Right renal cortex interstitium (tissue), 3 donors: ENCODE measurements around the gene FARP2. TPM values are rescaled to one million over a fixed set of nuclear protein-coding genes. Genes with fewer than 3 reads are reported as not detected.
"Not testable (repeated sequence)": the region's sequence is repeated elsewhere in the genome, so short reads cannot be mapped to it uniquely, and the experiment has no call there.

ENCODE experiments used
- DNase-seq, 3 donors: peaks; one replicate each; pipeline ENCODE4 v3.0.0-alpha.2; 2013; ENCODE audit warnings: low read depth in 3 of 3, low spot score in 2 of 3
- polyA plus RNA-seq, 3 donors: library from polyadenylated mRNA; unstranded; fragments of 120-200 nt; gene quantifications; one replicate each; pipeline ENCODE4 v1.2.1, GENCODE V29; 2013; ENCODE audit not compliant: insufficient read length in 3 of 3

Gene FARP2
- polyA plus RNA-seq, 3 donors: 47.9 to 63.7 (median 54.9) TPM

DNA sequence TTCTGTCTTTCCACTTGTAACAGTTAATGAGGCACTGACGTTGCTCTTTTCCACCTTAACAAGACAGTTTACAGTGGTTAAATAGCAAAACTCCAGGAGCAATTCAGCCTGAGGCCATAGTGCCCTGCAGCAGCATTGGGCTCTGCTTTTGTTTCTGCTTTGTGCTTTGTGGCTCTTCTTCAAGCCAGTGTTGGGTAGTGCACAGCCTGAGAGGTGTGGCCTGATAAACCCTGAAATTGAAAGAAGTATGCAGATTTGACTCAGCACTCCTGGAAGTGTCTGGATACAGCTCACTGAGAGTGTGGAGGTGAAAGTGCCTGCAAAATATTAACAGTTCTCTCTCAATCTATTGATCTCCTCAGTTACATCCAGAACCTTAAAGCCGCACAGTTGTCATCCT, 89.3 kb downstream of the FARP2 start:
- DNase-seq: no peak

DNA sequence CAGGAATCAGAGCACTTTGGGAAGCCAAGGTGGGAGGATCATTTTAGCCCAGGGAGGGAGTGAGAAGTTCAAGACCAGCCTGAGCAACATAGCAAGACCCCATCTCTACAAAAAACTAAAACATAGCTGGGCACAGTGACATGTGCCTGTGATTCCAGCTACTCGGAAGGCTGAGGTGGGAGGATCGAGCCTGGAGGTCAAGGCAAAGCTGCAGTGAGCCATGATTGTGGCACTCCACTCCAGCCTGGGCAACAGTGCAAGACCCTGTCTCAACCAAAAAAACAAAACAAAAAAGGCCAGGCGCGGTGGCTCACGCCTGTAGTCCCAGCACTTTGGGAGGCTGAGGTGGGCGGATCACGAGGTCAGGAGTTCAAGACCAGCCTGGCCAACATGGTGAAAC, 94.0 kb downstream of the FARP2 start:
- DNase-seq: not testable (repeated sequence)

DNA sequence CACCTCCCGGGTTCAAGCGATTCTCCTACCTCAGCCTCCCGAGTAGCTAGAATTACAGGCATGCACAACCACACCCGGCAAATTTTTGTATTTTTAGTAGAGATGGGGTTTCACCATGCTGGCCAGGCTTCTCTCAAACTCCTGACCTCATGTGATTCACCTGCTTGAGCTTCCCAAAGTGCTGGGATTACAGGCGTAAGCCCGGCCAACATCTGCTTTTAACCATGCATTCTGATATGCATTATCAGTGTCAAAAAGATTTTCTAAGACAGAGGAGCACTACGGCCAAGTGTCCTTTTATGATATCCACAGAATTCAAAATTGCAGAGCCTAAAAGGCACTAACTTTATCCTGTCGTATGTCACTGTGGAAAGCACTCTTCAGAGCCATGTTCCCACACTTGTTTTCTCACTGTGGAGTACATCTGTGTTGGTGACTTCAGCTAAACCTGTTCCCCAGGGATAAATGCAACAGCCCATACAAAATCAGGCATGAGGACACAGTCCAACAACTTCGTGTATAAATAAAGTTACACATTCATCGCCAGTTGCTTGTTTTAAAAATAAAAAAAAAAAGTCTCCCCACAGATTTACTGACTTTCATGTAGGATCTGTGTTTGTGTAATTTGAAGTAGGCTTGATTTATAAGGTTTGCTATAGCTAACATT, 95.9 kb downstream of the FARP2 start:
- no peak for DNase-seq

DNA sequence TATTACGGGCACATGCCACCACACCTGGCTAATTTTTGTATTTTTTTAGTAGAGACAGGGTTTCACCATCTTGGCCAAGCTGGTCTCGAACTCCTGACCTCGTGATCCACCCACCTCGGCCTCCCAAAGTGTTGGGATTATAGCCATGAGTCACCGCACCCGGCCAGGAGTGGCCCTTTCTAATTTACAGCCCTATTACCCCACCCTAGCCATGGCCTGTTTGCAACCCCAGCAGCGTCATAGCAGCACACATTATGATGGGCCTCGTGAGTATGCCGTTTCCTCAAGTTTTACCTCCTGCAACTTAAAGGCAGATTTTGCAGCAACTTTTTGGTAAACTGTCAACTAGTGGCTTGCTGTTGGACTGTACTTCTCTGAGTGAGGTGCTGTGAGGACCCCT, 97.8 kb downstream of the FARP2 start:
- DNase-seq: not testable (repeated sequence)

DNA sequence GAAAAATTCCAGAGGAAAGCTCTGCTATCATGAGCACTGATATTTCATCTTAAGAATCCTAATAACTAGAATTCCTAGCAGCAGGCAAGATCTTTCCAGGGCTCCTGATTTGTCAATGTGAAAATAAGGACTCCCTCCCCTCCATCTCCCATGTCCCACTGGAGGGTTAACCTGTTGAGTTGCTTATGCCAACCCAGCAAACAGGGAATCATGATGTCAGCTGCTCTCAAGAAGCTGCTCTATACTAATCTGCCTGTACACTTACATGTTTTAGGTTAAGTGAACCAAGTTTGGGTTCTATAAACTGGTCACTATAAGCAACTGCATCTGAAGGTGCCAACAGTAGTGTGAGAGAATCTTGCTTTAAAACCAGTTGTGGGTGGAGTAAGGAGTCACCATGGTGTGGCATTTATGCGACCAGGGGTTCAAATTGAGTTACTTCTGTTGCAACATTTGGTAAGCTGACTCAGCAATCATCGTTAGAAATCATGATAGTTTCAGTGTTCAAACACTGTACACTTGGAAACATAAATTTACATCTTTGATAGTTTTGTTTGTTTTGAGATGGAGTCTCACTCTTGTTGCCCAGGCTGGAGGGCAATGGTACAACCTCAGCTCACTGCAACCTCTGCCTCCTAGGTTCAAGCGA, 98.9 kb downstream of the FARP2 start:
- no peak for DNase-seq

DNA sequence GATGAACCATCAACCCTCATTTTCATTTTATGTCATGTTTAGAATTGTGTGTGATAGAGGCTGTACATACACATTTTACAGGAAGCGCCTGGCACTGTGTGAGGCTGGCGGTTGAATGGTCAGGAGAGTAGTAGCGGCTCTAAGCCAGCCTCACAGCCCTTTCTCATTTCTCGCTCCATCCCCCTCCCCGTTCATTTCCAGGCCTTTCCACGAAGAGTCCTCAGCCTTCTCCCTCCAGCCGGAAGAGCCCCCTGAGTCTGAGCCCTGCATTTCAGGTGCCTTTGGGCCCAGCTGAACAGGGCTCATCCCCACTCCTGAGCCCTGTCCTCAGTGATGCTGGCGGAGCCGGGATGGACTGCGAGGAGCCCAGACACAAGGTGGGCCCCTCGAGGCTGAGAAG, 100.5 kb downstream of the FARP2 start:
- DNase-seq: no peak

DNA sequence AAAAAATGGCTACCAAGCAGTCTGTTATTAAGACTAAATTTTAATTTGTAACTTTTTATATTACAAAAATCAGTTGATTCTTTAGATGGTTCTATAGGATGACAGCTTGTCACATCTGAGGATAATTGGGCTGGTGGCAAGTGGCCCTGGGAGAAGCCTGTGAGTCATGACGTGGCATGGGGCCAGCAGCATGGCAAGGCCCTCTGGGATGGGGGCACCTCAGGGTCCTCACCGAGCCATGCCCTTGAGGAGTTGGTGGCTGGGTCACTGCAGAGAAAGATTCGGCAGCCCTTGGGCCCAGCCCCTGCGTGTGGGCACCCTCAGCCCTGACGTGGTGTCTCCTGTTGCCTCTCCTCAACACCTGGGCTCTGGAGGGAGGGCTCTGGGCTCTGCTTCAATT, 102.6 kb downstream of the FARP2 start:
- DNase-seq: no peak

DNA sequence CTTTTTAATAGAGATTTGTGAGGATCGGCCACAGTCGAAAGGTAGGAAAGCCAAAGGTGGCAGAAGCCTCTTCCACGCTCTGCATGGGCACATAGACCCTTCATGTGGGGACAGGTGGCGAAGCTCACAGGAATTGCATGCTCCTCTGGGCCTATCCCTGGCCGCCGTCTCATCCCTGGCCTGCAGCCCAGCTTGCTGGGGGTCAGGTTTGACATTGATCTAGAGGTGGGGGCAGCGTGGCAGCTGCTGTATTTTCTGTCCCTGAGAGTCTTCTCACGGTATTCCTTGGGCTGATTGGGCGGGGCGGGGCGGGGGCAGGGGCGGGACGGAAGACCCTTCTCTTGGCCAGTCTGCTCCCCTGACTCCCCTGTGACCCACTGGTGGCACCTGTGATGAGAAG, 103.4 kb downstream of the FARP2 start:
- no peak for DNase-seq

DNA sequence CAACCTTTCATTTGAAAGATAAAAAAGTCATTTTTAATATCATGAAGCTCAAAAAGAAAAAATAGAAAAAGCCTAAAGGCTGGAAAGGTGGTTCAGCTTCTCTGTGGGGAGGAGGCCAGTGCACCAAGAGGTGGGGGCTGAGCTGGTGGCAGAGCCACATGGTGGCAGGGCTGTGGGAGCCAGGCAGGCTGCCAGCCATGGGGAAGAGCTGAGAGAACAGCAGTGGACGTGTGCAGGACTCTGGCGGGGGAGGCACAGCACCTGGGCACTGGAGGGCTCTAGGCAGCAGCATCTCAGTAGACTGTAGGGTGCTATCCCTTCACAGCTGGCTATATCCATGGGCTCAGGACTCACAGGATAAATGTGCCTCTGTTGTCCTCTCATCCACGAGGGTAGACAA, 104.5 kb downstream of the FARP2 start:
- no peak for DNase-seq

DNA sequence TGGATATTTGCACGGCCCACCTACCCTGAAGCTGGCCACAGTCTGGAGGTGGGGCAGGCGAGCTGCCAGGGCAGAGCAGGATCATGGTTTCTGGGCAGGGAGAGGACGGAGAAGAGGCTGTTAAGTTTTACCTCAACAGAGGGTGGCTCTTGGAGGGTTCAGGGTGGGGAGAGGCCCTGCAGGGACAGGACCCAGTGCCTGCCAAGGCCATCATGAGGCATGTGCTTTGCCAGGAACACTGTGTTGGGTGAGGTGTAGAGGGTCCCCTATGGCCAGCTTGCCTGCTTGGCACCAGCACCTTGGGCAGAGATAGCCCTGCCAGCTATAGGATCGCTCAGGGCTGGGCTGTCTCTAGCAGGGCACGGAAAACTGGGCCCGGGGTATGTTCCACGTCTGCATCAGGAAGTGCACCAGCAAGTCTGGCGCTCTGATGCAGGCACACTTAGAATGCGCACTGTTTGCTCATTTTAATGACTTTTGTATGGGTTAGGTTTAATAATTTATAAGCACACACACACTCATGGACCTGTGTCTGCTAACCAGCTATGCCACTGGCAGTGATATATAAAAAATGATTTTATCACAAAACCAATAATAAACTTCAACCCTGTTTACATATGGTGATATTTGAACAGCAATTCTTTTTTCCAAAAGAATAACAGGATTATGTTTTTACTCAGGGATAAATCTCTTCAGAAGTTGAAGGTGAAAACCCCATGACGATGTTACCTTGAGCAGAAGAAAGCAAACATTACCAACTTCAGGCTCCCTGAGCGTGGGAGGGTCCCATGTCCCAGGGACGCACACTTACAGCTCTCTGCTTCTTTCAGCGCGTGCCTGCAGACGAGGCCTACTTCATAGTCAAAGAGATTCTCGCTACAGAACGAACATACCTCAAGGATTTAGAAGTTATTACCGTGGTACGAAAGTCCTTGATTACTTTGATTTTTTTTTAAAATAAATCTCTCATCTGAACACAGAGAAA, 105.9 kb downstream of the FARP2 start:
- DNase-seq: no peak

DNA sequence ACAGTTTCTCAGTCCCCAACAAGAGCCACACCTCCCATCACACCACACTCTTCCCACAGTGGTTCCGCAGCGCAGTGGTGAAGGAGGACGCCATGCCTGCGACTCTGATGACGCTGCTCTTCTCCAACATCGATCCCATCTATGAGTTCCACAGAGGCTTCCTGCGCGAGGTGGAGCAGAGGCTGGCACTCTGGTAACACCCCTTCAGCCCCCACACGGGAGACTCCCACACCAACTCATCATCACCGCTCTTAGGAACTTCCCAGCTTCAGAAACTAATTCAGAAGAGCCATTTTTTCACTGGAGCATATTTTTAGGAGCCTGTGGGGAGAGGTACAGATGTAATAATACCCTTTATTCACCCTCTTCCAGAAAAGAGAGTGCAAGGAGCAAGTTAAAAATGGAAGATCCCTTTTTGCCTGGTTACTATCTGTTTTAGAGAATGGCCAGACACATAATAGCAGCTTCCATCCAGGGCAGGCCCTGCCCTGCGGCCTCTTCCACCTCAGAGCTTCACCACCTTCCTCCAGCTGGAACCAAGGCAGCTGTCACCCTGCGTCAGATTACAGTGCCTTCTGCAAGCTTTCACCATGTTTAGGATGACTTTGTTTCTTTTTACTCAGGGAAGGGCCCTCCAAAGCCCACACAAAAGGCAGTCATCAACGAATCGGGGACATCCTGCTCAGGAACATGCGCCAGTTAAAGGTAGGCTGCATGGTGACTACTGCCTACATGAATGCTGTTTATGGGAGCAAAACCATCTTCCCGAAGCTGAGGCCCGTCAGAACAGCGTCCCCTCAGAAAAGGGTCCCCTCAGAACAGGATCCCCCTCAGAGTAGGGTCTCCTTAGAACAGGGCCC, 107.4 kb downstream of the FARP2 start:
- DNase-seq: no peak

DNA sequence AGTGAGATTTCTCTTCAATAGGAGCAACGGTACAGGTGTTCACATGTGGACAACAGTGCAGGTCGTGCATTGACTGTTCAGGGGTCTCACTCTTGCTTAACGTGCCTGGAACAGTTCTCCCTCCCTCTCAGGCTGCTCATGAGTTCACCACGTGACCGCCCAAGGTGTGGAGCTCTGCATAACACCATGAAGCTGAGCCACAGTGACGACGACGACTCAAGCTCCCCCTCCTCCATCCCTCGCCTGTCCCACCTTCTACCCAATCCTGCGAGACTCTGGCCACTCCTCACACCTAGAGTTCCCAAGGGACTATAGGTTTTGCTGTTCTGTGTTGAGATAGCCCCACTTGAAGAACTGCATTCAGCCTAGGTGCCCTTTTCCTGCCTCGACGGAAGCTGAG, 109.5 kb downstream of the FARP2 start:
- DNase-seq: no peak

DNA sequence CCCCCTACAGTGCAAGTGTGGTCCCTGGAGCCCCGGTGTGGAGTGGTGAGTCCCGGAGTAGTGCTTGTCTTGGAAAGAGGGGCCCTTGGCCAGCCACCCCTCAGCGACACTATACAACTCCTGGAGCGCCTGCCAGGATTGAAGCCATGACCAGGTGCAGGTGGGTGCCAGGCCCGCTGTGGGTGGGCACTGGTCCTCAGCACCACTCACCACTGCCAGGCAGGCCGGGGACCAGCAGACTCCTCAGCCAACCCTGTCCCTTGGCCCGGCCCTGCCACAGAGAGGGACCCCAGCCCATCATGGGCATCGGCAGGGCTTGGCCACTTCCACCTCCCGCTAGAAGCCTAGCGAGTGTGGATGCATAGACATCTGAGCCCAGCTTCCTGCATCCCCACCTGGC, 110.1 kb downstream of the FARP2 start:
- no peak for DNase-seq

DNA sequence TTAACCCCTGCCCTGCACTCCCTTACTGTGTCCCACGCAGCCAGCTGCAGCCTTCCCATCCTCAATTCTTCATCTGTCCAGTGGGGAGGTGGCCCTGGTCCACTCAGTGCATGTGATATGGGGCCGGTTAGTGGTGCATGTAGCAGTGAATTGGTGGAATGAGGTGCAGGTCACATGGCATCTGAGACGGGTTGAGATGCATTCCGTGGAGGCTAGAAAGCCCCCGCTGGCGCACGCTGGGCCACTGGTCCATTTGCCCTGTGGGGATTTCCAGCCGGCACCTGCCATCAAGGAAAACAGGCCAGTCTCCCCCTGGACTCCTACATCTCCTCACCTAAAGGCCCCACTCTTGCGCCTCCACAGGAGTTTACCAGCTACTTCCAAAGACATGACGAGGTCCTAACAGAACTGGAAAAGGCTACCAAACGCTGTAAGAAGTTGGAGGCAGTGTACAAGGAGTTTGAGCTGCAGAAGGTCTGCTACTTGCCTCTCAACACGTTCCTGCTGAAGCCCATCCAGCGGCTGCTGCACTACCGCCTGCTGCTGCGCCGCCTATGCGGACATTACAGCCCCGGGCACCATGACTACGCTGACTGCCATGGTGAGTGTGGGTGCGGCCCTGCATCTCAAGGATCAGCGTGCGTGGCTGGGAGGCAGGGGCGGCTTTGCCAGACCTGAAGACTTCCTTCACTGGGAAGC, 111.8 kb downstream of the FARP2 start:
- DNase-seq: no peak

DNA sequence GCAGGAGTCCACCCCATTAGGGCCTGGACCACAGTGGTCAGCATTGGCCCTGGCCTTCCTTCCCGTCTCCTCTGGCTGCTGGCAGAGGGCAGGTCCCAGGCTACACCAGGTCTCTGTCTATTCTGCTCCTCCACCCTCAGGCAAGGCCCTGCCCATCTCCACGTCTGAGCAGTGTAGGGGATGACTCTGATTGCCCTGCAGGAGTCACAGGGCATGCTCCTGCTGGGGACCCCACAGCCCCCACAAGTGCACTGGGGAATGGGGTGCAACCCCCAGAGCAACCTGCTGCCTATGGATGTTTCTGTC, 112.3 kb downstream of the FARP2 start:
- DNase-seq: no peak

DNA sequence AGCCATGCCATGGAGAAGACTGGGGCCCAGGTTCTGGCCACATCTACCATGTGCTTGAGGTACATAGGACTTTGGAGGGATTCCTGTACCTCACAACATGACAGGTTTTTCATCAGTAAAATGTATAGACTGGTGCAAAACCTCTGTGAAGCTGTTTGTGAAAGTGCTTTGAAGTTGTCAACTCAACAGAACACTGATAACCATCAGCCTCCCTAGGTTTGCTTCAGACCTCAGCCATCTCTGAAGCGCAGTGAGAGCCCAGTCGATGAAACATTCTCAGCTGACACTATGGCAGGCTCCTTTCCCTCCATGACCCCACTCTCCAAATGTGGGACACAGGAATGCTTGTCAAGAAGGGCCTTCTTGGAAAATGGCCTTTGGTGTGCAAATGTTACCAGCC, 113.7 kb downstream of the FARP2 start:
- no peak for DNase-seq

DNA sequence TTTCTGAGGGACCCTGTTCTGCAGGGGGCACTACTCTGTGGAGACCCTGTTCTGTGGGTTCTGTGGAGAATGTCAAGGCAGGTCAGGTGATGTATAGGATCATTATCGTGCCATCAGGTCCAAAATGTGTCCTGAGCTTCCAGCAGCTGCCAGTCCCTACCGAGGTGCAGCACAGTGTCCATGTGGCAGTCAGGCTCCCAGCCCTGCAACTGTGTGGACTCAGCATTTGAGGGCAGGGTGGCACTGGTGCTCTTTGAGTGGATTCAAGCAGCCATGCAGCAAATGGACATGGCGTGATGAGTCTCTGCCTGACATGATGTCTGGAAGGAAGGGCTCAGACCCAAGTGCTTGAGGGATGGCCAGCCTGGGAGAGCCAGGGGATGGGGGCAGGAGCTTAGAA, 117.3 kb downstream of the FARP2 start:
- DNase-seq: no peak

DNA sequence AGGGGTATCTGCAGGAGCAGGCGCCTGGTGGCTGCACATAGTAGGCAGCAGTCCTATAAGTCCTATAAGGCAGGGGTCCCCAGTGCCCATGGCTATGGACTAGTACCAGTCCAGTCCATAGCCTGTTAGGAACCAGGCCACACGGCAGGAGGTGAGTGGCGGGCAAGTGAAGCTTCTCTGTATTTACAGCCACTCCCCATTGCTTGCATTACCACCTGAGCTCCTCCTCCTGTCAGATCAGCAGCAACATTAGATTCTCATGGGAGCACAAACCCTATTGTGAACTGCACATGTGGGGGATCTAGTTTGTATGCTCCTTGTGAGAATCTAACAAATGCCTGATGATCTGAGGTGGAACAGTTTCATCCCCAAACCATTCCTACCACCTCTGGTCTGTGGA, 119.2 kb downstream of the FARP2 start:
- DNase-seq: no peak

DNA sequence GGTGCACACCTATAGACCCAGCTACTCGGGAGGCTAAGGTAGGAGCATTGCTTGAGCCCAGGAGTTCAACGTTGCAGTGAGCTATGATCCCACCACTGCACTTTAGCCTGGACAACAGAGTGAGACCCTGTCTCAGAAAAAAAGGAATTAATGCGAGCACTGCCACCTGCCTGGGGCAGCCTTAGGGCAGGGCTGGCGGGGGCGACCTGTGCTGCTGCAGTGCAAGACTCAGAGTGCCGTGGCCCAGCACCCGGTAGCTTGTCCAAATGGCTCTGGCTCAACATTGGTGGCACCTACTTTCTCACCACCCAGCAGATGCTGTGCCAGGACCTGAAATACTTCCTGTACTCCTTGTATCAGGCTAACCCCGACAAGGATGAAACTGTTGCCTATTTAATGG, 122.1 kb downstream of the FARP2 start:
- no peak for DNase-seq
